Upper lobe of left lung (tissue), 6 donors: Measurements from ENCODE around the gene PATL1. TPM values are rescaled to one million over a fixed set of nuclear protein-coding genes. Genes with fewer than 3 reads are reported as not detected.

Experiments used
- ATAC-seq, 2 donors: fragments of 200-7000 bp; cut with Tn5 transposase; one replicate each; pipeline ENCODE4 v1.9.1; 2022; ENCODE audit warnings: mild to moderate bottlenecking in 2 of 2, moderate library complexity in 2 of 2; ENCODE audit not compliant: low FRiP score in 2 of 2
- DNase-seq, 2 donors: peaks; one replicate each; pipeline ENCODE4 v3.0.0-alpha.2; 2019 to 2020
- H3K27ac ChIP-seq, 4 donors: fragments of 200-600 bp; sonication (generic); one replicate each; pipeline ENCODE4 v1.5.1; 2016 to 2019
- H3K27me3 ChIP-seq, 4 donors: fragments of 200-600 bp; sonication (generic); one replicate each; pipeline ENCODE4 v1.5.1; 2017 to 2019
- H3K36me3 ChIP-seq, 4 donors: fragments of 200-600 bp; sonication (generic); one replicate each; pipeline ENCODE4 v1.5.1; 2016 to 2019
- H3K4me1 ChIP-seq, 4 donors: fragments of 200-600 bp; sonication (generic); one replicate each; pipeline ENCODE4 v1.5.1; 2018 to 2019
- H3K4me3 ChIP-seq, 4 donors: fragments of 200-600 bp; sonication (generic); one replicate each; pipeline ENCODE4 v1.5.1; 2017 to 2019; ENCODE audit warnings: mild to moderate bottlenecking in 2 of 4, moderate library complexity in 1 of 4
- H3K9me3 ChIP-seq, 4 donors: fragments of 200-600 bp; sonication (generic); one replicate each; pipeline ENCODE4 v1.5.1; 2018 to 2019
- EP300 ChIP-seq, 4 donors: sonication (generic); formaldehyde crosslinking; IDR thresholded peaks; one replicate each; pipeline ENCODE4 v1.5.1; 2017; ENCODE audit warnings: antibody characterized with exemption in 4 of 4, control low read depth in 2 of 4
- POLR2A ChIP-seq, 4 donors: fragments of 450-650 bp; IDR thresholded peaks; one replicate each; pipeline ENCODE4 v1.5.1; 2016 to 2017; ENCODE audit warnings: antibody characterized with exemption in 4 of 4, mild to moderate bottlenecking in 2 of 4
- POLR2AphosphoS5 ChIP-seq, 2 donors: sonication (generic); formaldehyde crosslinking; IDR thresholded peaks; one replicate each; pipeline ENCODE4 v1.5.1; 2017; ENCODE audit warnings: antibody characterized with exemption in 2 of 2
- WGBS, 2 donors: methylation state at CpG; one replicate each; pipeline ENCODE4 v1.1.5; 2017 to 2018; 5-methylcytosine and 5-hydroxymethylcytosine counted together
- total RNA-seq, 6 donors: library from RNA; depleted of rRNA in 4 of 6; stranded (reverse); fragments of >200 nt in 4 of 6; gene quantifications; one replicate each; pipeline versions ENCODE4 v1.1.0 to v1.2.1, GENCODE V29; 2016 to 2021
- TF ChIP-seq, protein P1 (sequence below), 6 experiments: fragments of 450-650 bp in 4 of 6; fragments of 200-600 bp in 2 of 6; sonication (generic) in 2 of 6; IDR thresholded peaks; one replicate each; pipeline ENCODE4 v1.5.1; 2016 to 2019; ENCODE audit warnings: antibody characterized with exemption in 6 of 6
- donor health status: DM: no; HTN: no; CAD: no; lungs with moderate emphysema.
- donor health status: DM: no; HTN: yes; CAD: no; lungs with severe emphysema.

The PATL1 gene
- total RNA-seq, 6 donors from 2014 or later: 13.4 to 34.5 (median 23.7) TPM

DNA sequence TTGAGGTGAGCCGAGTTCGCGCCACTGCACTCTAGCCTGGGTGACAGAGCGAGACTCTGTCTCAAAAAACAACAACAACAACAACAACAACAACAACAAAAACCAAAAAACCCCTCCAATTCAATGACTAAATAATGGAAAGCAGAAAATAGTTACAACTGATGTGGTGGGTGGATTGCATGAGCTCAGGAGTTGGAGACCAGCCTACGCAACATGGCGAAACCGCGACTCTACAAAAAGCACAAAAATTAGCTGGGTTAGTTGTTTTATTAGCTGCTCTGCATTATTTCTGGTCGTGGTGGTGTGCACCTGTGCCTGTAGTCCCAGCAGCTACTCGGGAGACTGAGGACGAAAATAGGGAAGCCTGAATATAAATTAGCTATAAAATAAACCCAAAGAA, 2.6 kb upstream of the PATL1 start:
- ATAC-seq (no peak), DNase-seq (no peak)
- Histone ChIP-seq H3K27me3 (no peaks in the 10 kb centered on the region), H3K4me1 (peaks cover 19 to 28% (median 26%) of the 10 kb centered on the region in 4 donors), H3K36me3 (peaks cover 0 to 2% (median under 1%) of the 10 kb centered on the region in 4 donors), H3K9me3 (no peaks in the 10 kb centered on the region), H3K27ac (no peak overlapping the region), H3K4me3 (no peak overlapping the region)
- TF ChIP-seq EP300 (IDR thresholded peaks at IDR 0.05): no peak
- TF ChIP-seq, protein P1, sequence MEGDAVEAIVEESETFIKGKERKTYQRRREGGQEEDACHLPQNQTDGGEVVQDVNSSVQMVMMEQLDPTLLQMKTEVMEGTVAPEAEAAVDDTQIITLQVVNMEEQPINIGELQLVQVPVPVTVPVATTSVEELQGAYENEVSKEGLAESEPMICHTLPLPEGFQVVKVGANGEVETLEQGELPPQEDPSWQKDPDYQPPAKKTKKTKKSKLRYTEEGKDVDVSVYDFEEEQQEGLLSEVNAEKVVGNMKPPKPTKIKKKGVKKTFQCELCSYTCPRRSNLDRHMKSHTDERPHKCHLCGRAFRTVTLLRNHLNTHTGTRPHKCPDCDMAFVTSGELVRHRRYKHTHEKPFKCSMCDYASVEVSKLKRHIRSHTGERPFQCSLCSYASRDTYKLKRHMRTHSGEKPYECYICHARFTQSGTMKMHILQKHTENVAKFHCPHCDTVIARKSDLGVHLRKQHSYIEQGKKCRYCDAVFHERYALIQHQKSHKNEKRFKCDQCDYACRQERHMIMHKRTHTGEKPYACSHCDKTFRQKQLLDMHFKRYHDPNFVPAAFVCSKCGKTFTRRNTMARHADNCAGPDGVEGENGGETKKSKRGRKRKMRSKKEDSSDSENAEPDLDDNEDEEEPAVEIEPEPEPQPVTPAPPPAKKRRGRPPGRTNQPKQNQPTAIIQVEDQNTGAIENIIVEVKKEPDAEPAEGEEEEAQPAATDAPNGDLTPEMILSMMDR (IDR thresholded peaks at IDR 0.05): no peak
- no peak for TF ChIP-seq POLR2AphosphoS5 (IDR thresholded peaks at IDR 0.05)
- no peak for TF ChIP-seq POLR2A (IDR thresholded peaks at IDR 0.05)
- WGBS, 2 donors: 92 to 93% methylated on average over 11 of the region's 11 CpGs

DNA sequence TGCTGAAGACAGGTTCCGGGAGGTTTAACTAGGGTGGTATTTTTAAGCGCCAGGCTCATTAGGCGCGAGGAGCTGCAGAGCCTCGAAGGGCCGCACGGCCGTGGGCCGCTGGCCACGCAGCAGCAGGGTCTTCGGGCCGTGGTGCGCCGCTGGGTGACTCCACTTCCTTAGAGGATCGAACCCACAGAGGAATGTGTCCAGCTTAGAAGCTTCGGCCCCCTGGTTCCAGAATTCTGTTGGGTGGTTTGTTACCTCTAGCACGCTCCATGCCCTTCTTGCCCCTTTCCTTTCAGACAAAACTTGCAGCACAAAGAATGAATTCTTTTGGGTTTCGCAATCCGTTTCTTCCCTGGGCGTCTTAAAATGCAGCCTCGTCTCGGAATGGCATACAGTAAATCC, 773 bp upstream of the PATL1 start:
- Histone ChIP-seq H3K4me1 (peaks cover 20 to 43% (median 28%) of the 10 kb centered on the region in 4 donors), H3K9me3 (no peaks in the 10 kb centered on the region), H3K27me3 (no peaks in the 10 kb centered on the region), H3K27ac (peak overlapping the region; percentile 96 to 100 (median 96)), H3K4me3 (peak overlapping the region; percentile 36 to 96 (median 74)), H3K36me3 (peaks cover 11 to 21% (median 15%) of the 10 kb centered on the region in 4 donors)
- TF ChIP-seq POLR2A (IDR thresholded peaks at IDR 0.05) (no peak), POLR2AphosphoS5 (IDR thresholded peaks at IDR 0.05) (no peak), EP300 (IDR thresholded peaks at IDR 0.05) (no peak)
- TF ChIP-seq, protein P1 (IDR thresholded peaks at IDR 0.05): no peak
- peak; percentile 41 to 54 for ATAC-seq
- 4 to 8% methylated on average over 8 to 22 of the region's 22 CpGs for WGBS, 2 donors
- DNase-seq: peak; percentile 33 to 90

DNA sequence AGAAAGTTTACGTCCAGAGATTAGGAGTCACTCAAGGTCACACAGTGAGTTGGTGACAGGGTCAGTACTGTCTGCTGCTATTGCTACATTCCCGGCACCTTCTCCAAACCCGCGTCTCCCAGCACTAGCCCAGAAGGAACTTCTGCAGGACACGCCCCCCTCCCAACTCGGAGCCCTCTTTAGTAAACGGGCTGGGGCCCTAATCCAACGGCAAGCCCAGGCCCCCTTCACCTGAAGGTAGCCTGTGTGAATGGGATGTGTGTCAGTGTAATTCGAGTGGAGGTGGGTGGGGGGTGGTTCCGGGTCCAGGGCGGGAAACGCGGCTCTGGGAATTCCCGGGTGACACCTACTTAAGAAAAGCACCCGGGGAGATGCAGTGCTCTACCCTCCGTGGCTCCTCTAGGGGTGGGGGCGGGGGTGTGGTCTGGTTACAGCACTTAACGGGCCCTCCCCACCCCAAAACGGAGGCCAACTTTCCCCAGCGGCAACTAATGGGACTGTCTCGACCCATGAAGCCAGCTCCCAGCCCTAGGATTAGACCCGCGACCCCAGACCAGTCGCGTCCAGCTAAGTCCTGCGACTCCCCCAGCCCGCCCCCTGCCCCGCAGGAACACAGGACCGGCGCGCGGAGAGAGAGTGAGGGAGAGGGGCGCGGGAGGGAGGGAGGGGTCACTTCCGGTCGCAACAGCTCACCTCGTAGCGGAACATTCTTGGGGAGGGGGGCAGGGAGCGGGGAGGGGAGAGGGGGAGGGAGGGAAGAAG, 468 bp downstream of the PATL1 start:
- H3K9me3 ChIP-seq: no peaks in the 10 kb centered on the region
- peak; percentile 60 to 62 for ATAC-seq
- no peak for TF ChIP-seq EP300 (IDR thresholded peaks at IDR 0.05)
- TF ChIP-seq POLR2A (IDR thresholded peaks at IDR 0.05): peak in 1 of 4 donors; percentile 27
- TF ChIP-seq, protein P1 (IDR thresholded peaks at IDR 0.05): peak in 4 of 6 experiments; percentile 15 to 37 (median 26)
- TF ChIP-seq POLR2AphosphoS5 (IDR thresholded peaks at IDR 0.05): peak in 1 of 2 donors; percentile 29
- peaks cover 11 to 32% (median 22%) of the 10 kb centered on the region in 4 donors for H3K36me3 ChIP-seq
- no peaks in the 10 kb centered on the region for H3K27me3 ChIP-seq
- peak overlapping the region; percentile 57 to 96 (median 89) for H3K4me3 ChIP-seq
- H3K27ac ChIP-seq: peak overlapping the region; percentile 96 to 100 (median 96)
- WGBS, 2 donors: 0 to 1% methylated on average over 14 to 16 of the region's 39 CpGs
- DNase-seq: peak in 1 of 2 donors; percentile 81
- peaks cover 20 to 44% (median 28%) of the 10 kb centered on the region in 4 donors for H3K4me1 ChIP-seq

DNA sequence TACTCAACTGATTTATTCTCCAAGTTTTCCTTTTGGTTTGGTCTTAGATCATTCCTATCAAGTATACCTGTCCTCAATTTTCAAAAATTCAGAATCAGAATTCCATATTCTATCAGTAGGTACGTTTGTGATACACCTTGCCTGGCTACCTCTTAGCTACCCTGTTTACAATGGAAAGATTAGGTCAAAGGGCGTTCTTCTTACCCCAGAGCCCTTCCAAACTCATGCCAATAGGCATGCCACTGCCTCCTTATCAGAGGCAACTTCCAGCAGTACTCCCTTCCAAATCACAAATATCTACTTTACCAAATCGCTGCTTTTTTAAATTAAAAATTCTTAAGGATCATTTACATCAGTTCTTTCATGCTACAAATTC, 1.0 kb downstream of the PATL1 start:
- Histone ChIP-seq H3K27me3 (no peaks in the 10 kb centered on the region), H3K4me3 (peak overlapping the region; percentile 57 to 96 (median 89)), H3K9me3 (no peaks in the 10 kb centered on the region), H3K36me3 (peaks cover 11 to 38% (median 23%) of the 10 kb centered on the region in 4 donors), H3K4me1 (peaks cover 20 to 44% (median 28%) of the 10 kb centered on the region in 4 donors), H3K27ac (peak overlapping the region; percentile 96 to 100 (median 96))
- ATAC-seq (no peak), DNase-seq (no peak)
- WGBS, 2 donors: 34 to 36% methylated on average over 3 of the region's 3 CpGs
- TF ChIP-seq, protein P1 (IDR thresholded peaks at IDR 0.05): no peak
- no peak for TF ChIP-seq POLR2A (IDR thresholded peaks at IDR 0.05)
- TF ChIP-seq POLR2AphosphoS5 (IDR thresholded peaks at IDR 0.05): no peak
- TF ChIP-seq EP300 (IDR thresholded peaks at IDR 0.05): no peak
